Activated T-cell treated with anti-CD3 and anti-CD28 coated beads, Interleukin-2, amount 50 U/mL, for 72 hours (primary cell): ENCODE results near the gene SH3GLB2. TPM values are rescaled to one million over a fixed set of nuclear protein-coding genes. Genes with fewer than 3 reads are reported as not detected.

Experiments used
- ATAC-seq, 2 donors: fragments of 150-1000 bp; cut with Tn5 transposase; replicated peaks in 1 of 2; 2 replicates each; pipeline ENCODE4 v1.10.0; 2021; ENCODE audit warnings: moderate library complexity in 2 of 2, mild to moderate bottlenecking in 1 of 2
- DNase-seq, 2 donors: peaks; one replicate each; pipeline ENCODE4 v3.0.0; 2021 to 2022; ENCODE audit warnings: mixed read lengths in 1 of 2
- H3K27ac Mint-ChIP-seq: one replicate; pipeline ENCODE4 v1.8.0; 2022; ENCODE audit warnings: mild to moderate bottlenecking, moderate library complexity, mixed read lengths
- H3K27me3 Mint-ChIP-seq: one replicate; pipeline ENCODE4 v1.8.0; 2022; ENCODE audit warnings: low read depth, mixed read lengths
- H3K36me3 Mint-ChIP-seq, 2 donors: one replicate each; pipeline ENCODE4 v1.8.0; 2022; ENCODE audit warnings: mixed read lengths in 2 of 2, mild to moderate bottlenecking in 1 of 2; ENCODE audit not compliant: insufficient read depth in 2 of 2
- H3K4me1 Mint-ChIP-seq: one replicate; pipeline ENCODE4 v1.8.0; 2022; ENCODE audit warnings: low read depth, mixed read lengths
- H3K4me3 Mint-ChIP-seq, 2 donors: one replicate each; pipeline ENCODE4 v1.8.0; 2022; ENCODE audit warnings: mild to moderate bottlenecking in 2 of 2, mixed read lengths in 2 of 2, moderate library complexity in 2 of 2
- H3K9me3 Mint-ChIP-seq, 2 donors: one replicate each; pipeline ENCODE4 v1.8.0; 2022; ENCODE audit warnings: mixed read lengths in 2 of 2
- total RNA-seq, 2 donors: library from RNA; stranded (reverse); gene quantifications; one replicate each; pipeline ENCODE4 v1.2.3, GENCODE V29; 2022

The SH3GLB2 gene
- total RNA-seq, 2 donors from 2014 or later: 41.3 to 41.8 TPM

DNA sequence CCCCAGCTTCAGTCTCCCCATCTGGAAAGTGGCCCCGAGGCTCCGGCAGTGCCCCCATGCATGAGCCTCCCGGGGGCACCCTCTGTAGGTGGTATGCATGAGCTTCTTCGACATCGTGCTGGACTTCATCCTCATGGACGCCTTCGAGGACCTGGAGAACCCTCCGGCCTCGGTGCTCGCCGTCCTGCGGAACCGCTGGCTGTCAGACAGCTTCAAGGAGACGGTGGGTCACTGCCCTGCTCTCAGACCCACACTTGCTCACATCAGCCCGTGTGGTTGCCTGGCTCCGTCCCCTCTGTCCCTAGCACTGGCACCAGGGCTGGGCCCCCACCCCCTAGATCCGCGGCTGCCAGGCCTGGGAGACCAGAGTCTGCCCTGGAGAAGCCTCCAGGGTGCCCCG, 40.0 kb upstream of the SH3GLB2 start:
- no peaks in the 10 kb centered on the region for H3K9me3 Mint-ChIP-seq
- H3K27me3 Mint-ChIP-seq: no peaks in the 10 kb centered on the region
- H3K4me3 Mint-ChIP-seq: peak overlapping the region; percentile 1 to 51
- DNase-seq (no peak), ATAC-seq (no peak)
- peak overlapping the region; percentile 78 for H3K27ac Mint-ChIP-seq
- H3K36me3 Mint-ChIP-seq: peaks cover 3 to 7% of the 10 kb centered on the region in 2 donors
- peaks cover 27% of the 10 kb centered on the region for H3K4me1 Mint-ChIP-seq

DNA sequence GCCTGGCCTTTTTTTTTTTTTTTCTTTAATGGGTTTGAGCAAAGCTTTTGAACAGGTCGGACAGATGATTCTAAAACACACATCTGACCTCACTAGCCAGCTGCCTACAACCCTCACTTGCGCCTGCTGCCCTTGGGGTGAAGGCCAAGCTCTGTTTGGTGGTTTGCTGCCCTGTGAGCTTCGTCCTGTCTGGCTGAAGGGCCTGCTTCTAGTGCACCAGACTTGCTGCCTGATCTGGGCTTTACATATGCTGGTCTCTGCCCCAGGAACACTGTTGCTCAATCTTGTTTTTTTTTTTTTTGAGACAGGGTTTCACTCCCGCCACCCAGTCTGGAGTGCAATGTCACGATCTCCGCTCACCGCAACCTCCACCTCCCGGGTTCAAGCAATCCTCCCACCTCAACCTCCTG, 36.4 kb upstream of the SH3GLB2 start:
- no peak overlapping the region for H3K27ac Mint-ChIP-seq
- peaks cover 3 to 7% of the 10 kb centered on the region in 2 donors for H3K36me3 Mint-ChIP-seq
- no peaks in the 10 kb centered on the region for H3K9me3 Mint-ChIP-seq
- H3K4me3 Mint-ChIP-seq: no peak overlapping the region
- peaks cover 19% of the 10 kb centered on the region for H3K4me1 Mint-ChIP-seq
- no peak for DNase-seq
- no peak for ATAC-seq
- H3K27me3 Mint-ChIP-seq: no peaks in the 10 kb centered on the region

DNA sequence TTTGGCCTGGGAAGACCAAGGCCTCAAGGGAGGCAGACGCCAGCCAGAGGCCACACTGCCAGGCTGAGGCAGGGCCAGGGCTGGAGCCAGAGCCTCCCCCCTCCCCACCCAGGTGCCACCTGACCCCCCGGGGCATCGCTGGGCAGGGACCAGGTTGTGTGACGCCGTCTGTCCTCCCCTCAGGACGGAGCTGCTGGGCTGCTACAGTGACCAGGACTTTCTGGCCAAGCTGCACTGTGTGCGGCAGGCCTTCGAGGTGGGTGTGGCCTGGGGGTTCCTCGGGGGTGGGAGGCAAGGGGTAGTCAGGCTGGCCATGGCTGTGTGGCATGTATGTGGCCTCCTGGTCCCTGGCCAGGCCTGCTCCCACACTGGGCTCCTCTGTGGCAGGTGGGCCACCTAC, 34.9 kb upstream of the SH3GLB2 start:
- no peak for ATAC-seq
- DNase-seq: no peak
- H3K4me3 Mint-ChIP-seq: no peak overlapping the region
- H3K27me3 Mint-ChIP-seq: no peaks in the 10 kb centered on the region
- peaks cover 5% of the 10 kb centered on the region for H3K4me1 Mint-ChIP-seq
- no peaks in the 10 kb centered on the region for H3K9me3 Mint-ChIP-seq
- no peak overlapping the region for H3K27ac Mint-ChIP-seq
- H3K36me3 Mint-ChIP-seq: peaks cover 5 to 7% of the 10 kb centered on the region in 2 donors

DNA sequence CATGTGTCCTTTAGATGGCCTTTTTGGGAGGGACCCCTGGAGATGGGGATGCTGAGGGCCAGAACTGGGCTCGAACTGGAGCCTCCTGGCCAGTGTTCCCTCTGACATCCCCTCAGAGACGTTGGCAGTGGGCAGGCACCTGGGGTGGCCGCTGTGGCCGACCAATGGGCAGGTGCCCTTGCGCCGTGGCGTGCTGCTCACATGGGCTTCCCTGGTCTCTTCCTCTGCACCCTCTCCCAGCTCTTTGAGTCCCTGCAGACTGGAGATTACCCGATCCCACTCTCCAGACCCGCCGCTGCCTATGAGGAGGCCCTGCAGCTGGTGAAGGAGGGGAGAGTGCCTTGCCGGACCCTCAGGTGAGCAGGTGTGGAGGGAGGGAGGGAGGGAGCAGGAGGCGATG, 32.9 kb upstream of the SH3GLB2 start:
- Mint-ChIP-seq H3K4me1 (no peaks in the 10 kb centered on the region), H3K4me3 (no peak overlapping the region), H3K27ac (no peak overlapping the region), H3K36me3 (peaks cover 5 to 7% of the 10 kb centered on the region in 2 donors), H3K27me3 (no peaks in the 10 kb centered on the region), H3K9me3 (no peaks in the 10 kb centered on the region)
- DNase-seq (no peak), ATAC-seq (no peak)

DNA sequence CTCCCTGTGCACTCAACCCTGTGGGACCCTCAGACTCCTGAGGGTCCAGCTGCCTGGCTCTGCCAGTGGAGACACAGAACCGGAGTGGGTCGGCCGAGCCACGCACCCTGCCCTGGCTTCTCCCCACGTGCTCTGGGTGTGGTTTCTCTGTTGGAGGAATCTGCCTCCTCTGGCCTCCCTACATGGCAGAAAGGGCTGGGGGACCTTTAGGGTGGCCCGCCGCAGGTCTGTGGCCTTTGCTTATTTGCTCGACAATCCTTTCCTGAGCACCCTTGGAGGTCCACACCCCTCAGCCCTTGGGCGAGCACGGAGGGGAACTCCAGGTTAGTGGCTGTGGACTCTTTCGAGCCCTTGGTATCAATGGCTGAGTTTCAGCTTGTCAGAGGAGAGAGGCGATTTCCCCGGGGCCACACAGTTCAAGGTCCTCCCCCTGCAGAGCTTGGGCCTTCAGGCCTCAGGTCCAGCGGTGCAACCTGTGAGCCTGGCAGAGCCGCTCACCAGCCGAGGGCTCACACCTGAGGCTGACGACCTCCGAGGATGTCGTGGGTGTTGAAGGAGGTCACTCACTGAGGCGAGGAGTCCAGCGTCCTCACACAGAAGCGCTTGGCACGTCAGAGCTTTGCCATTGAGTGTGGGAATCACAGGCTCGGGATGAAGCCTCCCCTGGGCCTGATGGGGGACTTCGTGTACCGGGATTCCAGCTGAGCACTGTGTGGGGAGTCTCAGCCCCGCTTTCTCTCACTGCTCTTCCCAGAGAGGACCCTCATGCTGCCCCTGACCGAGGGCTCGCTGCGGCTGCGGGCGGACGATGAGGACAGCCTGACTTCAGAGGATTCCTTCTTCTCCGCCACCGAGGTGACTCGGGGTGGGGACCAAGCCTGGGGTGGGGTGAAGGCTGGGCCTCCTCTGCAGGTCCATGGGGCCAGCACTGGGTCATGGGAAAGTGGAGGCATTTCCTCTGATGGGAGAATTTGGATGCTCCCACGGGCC, 32.0 kb upstream of the SH3GLB2 start:
- no peaks in the 10 kb centered on the region for H3K4me1 Mint-ChIP-seq
- DNase-seq (no peak), ATAC-seq (no peak)
- H3K9me3 Mint-ChIP-seq: no peaks in the 10 kb centered on the region
- peaks cover 2 to 4% of the 10 kb centered on the region in 2 donors for H3K36me3 Mint-ChIP-seq
- no peak overlapping the region for H3K4me3 Mint-ChIP-seq
- no peak overlapping the region for H3K27ac Mint-ChIP-seq
- no peaks in the 10 kb centered on the region for H3K27me3 Mint-ChIP-seq

DNA sequence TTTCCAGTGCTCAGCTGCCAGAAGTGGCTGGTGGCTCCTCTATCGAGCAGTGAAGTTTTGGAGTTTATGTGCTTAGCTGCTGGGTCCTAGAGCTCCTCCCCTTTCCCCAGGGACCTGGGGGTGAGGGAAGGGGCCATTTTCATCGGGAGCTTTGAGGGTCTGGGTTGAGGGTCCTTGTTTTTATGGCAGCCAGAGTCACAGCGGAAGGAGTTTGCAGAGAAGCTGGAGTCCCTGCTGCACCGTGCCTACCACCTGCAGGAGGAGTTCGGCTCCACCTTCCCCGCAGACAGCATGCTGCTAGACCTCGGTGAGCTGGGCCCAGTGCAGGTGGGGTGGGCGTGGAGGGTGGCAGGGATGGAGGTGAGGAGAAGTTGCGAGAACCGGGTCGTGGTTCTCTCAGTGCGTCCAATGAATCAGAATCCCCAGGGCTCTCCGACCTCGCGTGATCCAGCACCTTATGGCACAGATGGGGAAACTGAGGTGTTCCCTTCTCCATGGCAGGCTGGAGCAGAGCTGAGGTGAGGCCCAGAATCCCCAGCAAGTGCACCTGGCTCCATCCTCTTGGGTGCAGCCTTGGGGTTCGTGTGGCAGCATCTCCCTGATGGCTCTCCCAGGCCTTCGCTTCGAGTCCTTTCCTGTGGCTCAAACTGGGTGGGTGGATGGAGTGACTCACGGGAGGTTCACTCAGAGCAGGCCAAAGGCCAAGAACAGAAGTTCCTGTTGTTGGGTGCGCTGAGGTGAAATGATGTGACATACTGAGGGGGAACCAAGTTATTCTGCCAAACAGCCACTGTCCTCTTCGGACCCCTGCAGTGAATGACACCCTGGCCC, 31.0 kb upstream of the SH3GLB2 start:
- H3K27ac Mint-ChIP-seq: no peak overlapping the region

DNA sequence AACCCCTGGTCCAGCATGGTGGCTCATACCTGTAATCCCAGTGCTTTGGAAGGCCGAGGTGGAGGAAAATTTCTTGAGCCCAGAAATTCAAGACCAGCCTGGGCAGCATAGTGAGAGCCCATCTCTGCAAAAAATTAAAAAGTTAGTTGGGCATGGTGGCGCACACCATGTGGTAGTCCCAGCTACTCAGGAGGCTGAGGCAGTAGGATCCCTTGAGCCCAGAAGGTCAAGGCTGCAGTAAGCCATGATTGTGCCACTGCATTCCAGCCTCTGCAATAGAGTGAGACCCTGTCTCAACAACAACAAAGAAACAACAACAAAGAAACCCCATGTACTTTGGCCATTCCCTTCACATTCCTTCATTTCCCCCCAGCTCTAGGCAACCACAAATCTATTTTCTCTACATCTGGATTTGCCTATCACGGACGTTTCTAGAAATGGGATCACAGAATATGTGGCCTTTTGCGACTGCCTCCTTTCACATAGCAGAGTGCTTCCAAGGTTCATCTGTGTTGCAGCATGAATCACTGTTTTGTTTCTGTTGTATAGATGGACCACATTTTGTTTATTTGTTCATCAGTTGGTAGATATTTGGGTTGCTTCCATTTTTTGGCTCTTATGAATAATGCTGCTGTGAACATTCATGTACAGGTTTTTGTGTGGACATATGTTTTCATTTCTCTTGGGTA, 26.2 kb upstream of the SH3GLB2 start:
- DNase-seq: no peak
- Mint-ChIP-seq H3K27ac (no peak overlapping the region), H3K9me3 (no peaks in the 10 kb centered on the region), H3K4me3 (no peak overlapping the region), H3K4me1 (no peaks in the 10 kb centered on the region), H3K36me3 (no peaks in the 10 kb centered on the region), H3K27me3 (no peaks in the 10 kb centered on the region)
- ATAC-seq: no peak

More for the DNA sequence above, 31.0 kb upstream of the SH3GLB2 start:
- H3K4me3 Mint-ChIP-seq: no peak overlapping the region
- no peaks in the 10 kb centered on the region for H3K27me3 Mint-ChIP-seq
- no peaks in the 10 kb centered on the region for H3K9me3 Mint-ChIP-seq
- DNase-seq: no peak
- peaks cover 2 to 4% of the 10 kb centered on the region in 2 donors for H3K36me3 Mint-ChIP-seq
- no peak for ATAC-seq
- H3K4me1 Mint-ChIP-seq: no peaks in the 10 kb centered on the region

DNA sequence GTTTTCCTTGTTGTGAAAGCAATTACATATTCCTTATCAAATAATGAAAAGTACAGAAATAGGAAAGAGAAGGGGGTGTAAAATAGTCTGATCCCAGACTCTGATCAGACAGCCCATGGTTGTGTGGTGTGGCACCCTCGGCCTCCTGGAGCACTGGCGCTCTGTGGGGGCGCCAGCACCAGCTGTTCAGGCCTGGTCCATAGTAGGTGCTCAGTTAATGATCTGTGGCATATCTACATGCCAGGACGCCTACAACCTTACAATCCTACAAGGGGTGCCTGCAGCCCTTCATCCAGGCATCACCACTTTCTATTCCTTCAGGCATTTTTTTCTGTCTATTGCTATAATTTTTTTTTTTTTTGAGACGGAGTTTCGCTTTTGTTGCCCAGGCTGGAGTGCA, 24.9 kb upstream of the SH3GLB2 start:
- no peak overlapping the region for H3K4me3 Mint-ChIP-seq
- ATAC-seq (no peak), DNase-seq (no peak)
- H3K27me3 Mint-ChIP-seq: no peaks in the 10 kb centered on the region
- H3K27ac Mint-ChIP-seq: no peak overlapping the region
- H3K36me3 Mint-ChIP-seq: no peaks in the 10 kb centered on the region
- no peaks in the 10 kb centered on the region for H3K4me1 Mint-ChIP-seq
- H3K9me3 Mint-ChIP-seq: no peaks in the 10 kb centered on the region

DNA sequence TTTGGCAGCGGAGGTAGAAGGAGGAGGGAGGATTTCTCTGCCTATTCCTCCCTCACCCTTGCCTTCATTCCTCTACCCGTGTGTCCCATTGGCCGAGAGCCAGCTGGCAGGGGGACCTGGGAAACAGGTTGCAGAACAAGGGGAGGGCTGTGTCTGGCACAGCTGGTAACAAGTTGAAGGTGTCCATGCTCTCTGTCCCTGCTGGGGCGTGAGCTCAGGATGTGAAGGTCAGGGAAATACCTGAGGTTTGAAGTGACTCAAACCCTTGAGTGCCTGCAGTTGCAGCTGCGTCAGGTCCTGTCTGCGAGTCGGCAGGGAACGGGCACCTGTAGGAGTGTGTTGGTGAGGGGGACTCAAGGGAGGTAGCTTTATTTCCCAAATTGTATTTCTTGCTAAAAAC, 24.5 kb upstream of the SH3GLB2 start:
- Mint-ChIP-seq H3K36me3 (no peaks in the 10 kb centered on the region), H3K9me3 (no peaks in the 10 kb centered on the region), H3K4me3 (no peak overlapping the region), H3K4me1 (no peaks in the 10 kb centered on the region), H3K27ac (no peak overlapping the region), H3K27me3 (no peaks in the 10 kb centered on the region)
- DNase-seq (no peak), ATAC-seq (no peak)

DNA sequence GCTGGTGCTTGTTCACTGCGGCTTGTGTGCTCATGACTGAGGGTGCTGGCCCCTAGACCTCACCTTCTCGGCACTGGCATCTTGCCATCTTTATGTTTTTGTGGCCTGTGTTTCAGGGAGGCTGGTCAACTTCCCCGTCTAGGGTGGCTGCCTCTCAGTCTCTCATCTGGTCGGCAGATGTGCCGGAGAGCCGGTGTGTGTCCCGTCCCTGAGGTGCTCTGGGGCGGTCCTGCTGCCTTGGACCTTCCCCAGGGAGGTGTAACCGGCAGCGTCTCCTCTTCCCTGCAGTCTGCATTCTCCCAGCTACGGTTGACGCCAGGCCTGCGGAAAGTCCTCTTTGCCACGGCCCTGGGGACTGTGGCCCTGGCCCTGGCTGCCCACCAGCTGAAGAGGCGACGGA, 13.9 kb upstream of the SH3GLB2 start:
- H3K27me3 Mint-ChIP-seq: no peaks in the 10 kb centered on the region
- no peak overlapping the region for H3K4me3 Mint-ChIP-seq
- H3K27ac Mint-ChIP-seq: no peak overlapping the region
- DNase-seq (no peak), ATAC-seq (no peak)
- peaks cover 17% of the 10 kb centered on the region for H3K4me1 Mint-ChIP-seq
- peaks cover 0 to 7% of the 10 kb centered on the region in 2 donors for H3K36me3 Mint-ChIP-seq
- no peaks in the 10 kb centered on the region for H3K9me3 Mint-ChIP-seq

DNA sequence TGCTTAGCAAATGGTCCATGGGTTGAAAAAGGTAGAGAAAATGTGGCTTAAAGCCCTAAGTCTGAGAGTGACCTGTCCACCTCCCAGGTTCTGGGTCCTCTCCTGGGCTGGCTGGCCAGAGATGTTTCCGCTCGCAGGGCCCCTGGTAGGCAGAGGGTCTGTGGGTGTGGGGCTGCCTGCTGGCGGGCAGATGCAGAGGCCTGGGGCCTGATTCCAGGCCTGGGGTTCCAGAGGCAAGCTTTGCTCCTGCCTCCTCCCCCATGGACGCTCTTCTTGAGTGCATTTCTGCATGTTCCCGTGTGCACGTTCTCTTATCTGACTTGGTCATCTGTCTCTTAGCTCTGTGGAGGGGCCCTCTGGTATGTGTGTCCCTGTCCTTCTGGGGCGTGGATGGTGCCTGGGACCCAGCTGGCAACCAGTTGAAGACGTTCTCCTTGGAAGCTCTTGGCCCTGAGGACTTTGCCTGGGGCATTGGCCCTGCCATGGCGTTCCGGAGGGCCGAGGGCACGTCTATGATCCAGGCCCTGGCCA, 12.0 kb upstream of the SH3GLB2 start:
- H3K36me3 Mint-ChIP-seq: peaks cover 2 to 10% of the 10 kb centered on the region in 2 donors
- no peak overlapping the region for H3K4me3 Mint-ChIP-seq
- no peak overlapping the region for H3K27ac Mint-ChIP-seq
- ATAC-seq (no peak), DNase-seq (no peak)
- peaks cover 27% of the 10 kb centered on the region for H3K4me1 Mint-ChIP-seq
- H3K27me3 Mint-ChIP-seq: no peaks in the 10 kb centered on the region
- H3K9me3 Mint-ChIP-seq: no peaks in the 10 kb centered on the region

DNA sequence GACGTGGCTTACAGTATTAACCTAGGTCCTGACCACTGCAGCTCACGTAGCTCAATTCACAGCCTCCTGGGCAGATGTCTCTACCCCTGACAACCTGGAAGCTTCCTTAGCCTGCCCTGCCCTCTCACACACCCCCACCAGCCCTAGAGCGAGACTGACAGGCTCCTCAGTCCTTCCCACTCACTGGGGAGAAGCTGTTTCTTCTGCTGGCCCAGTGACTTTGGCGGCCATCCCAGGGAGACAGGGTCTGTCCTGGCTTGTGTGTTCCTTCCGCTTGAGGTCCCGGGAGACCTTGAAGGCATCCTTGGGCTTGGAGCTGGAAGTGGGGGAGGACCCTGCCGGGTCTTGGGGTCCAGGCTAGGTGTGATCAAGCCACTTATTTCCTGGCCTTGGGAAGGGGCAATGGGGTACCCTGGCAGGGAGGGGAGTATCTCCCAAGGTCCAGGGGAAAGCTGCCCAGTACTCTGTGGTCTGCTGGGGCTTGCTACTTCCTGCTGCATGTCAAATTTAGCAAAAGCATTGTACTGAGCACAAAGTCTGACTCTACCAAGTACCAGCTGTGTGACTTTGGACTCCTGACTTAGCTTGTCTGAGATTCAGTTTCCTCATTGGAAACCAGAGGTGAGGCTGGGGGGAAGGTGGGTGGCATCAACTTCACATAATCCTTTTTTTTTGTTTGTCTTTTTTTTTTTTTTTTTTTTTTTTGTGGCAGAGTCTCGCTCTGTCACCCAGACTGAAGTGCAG, 10.2 kb upstream of the SH3GLB2 start:
- ATAC-seq (no peak), DNase-seq (no peak)
- Mint-ChIP-seq H3K36me3 (peaks cover 2 to 6% of the 10 kb centered on the region in 2 donors), H3K27ac (no peak overlapping the region), H3K4me3 (peak overlapping the region; percentile 78 to 98), H3K27me3 (no peaks in the 10 kb centered on the region), H3K4me1 (peaks cover 27% of the 10 kb centered on the region), H3K9me3 (no peaks in the 10 kb centered on the region)
